ENCODE results near the gene SRRM3. TPM values are rescaled to one million over a fixed set of nuclear protein-coding genes. Genes with fewer than 3 reads are reported as not detected.

Gene SRRM3
- total RNA-seq, 4 donors from 2014 or later = 1.8 to 2.6 (median 2.1) TPM

- no peak for TF ChIP-seq CTCF (IDR thresholded peaks at IDR 0.05; ENCODE audit: low read depth)
Measured at GRCh38 chr7:76223286-76223972, 21.7 kb downstream of the SRRM3 start.

- TF ChIP-seq CTCF (IDR thresholded peaks at IDR 0.05; ENCODE audit: low read depth) = no peak
Measured at GRCh38 chr7:76224695-76225094, 23.0 kb downstream of the SRRM3 start.

GRCh38 chr7:76225379-76225778 lies 23.7 kb downstream of the SRRM3 start:
- no peak for TF ChIP-seq CTCF (IDR thresholded peaks at IDR 0.05; ENCODE audit: low read depth)

- no peak for TF ChIP-seq CTCF (IDR thresholded peaks at IDR 0.05; ENCODE audit: low read depth)
Measured at GRCh38 chr7:76225951-76226350, 24.3 kb downstream of the SRRM3 start.

GRCh38 chr7:76230214-76230613 lies 28.5 kb downstream of the SRRM3 start:
- TF ChIP-seq CTCF (IDR thresholded peaks at IDR 0.05; ENCODE audit: low read depth) = no peak

- TF ChIP-seq CTCF (IDR thresholded peaks at IDR 0.05; ENCODE audit: low read depth) = no peak
Measured at GRCh38 chr7:76231071-76231470, 29.4 kb downstream of the SRRM3 start.

GRCh38 chr7:76231583-76231982 lies 29.9 kb downstream of the SRRM3 start:
- no peak for TF ChIP-seq CTCF (IDR thresholded peaks at IDR 0.05; ENCODE audit: low read depth)

Measured in subcutaneous adipose tissue (tissue), 4 donors.